OCI-LY1 (cell line): Measurements from ENCODE around the gene CCNH.

Experiments used
- H2AFZ ChIP-seq: fragments of 200-600 bp; sonication (generic), shearing (Covaris generic); 2 replicates; pipeline ENCODE4 v1.6.0; 2014; ENCODE audit warnings: antibody characterized with exemption, mild to moderate bottlenecking, low read length
- H3F3A ChIP-seq: fragments of 200-600 bp; sonication (generic), shearing (Covaris generic); 2 replicates; pipeline ENCODE4 v1.6.0; 2014; ENCODE audit warnings: mild to moderate bottlenecking, antibody characterized with exemption, low read length, moderate library complexity; ENCODE audit not compliant: insufficient read depth
- H3K27ac ChIP-seq: fragments of 200-600 bp; sonication (generic); 2 replicates; pipeline ENCODE4 v1.5.1; 2014; ENCODE audit warnings: low read length, mixed run types, mild to moderate bottlenecking, low read depth; ENCODE audit not compliant: poor library complexity, severe bottlenecking
- H3K27me3 ChIP-seq: fragments of 200-600 bp; sonication (generic); 2 replicates; pipeline ENCODE4 v1.6.0; 2014; ENCODE audit warnings: antibody characterized with exemption, mild to moderate bottlenecking, low read length, moderate library complexity; ENCODE audit not compliant: insufficient read depth
- H3K36me3 ChIP-seq: fragments of 200-600 bp; sonication (generic); 2 replicates; pipeline ENCODE4 v1.6.1; 2014; ENCODE audit warnings: mild to moderate bottlenecking, antibody characterized with exemption, low read length, moderate library complexity, mixed read lengths; ENCODE audit not compliant: insufficient read depth
- H3K4me1 ChIP-seq: fragments of 200-600 bp; sonication (generic); 2 replicates; pipeline ENCODE4 v1.5.1; 2014; ENCODE audit warnings: mild to moderate bottlenecking, low read length, moderate library complexity; ENCODE audit not compliant: insufficient read depth, severe bottlenecking
- H3K4me2 ChIP-seq: fragments of 200-600 bp; sonication (generic), shearing (Covaris generic); 2 replicates; pipeline ENCODE4 v1.6.1; 2014; ENCODE audit warnings: low read length
- H3K4me3 ChIP-seq: fragments of 200-600 bp; sonication (generic); 2 replicates; pipeline ENCODE4 v1.5.1; 2014; ENCODE audit warnings: low read length, low read depth, mild to moderate bottlenecking, mixed read lengths; ENCODE audit not compliant: poor library complexity, severe bottlenecking
- H3K79me2 ChIP-seq: fragments of 200-600 bp; shearing (Covaris generic); 2 replicates; pipeline ENCODE4 v1.6.1; 2016; ENCODE audit warnings: mixed run types, low read length, mixed read lengths; ENCODE audit not compliant: insufficient read depth
- H3K9ac ChIP-seq: fragments of 200-600 bp; sonication (generic), shearing (Covaris generic); 2 replicates; pipeline ENCODE4 v1.6.1; 2014; ENCODE audit warnings: mild to moderate bottlenecking, low read length, mixed read lengths
- H3K9me2 ChIP-seq: fragments of 200-600 bp; sonication (generic), shearing (Covaris generic); 2 replicates; pipeline ENCODE4 v1.6.1; 2014; ENCODE audit warnings: low read depth, mild to moderate bottlenecking, low read length, mixed read lengths
- H3K9me3 ChIP-seq: fragments of 200-600 bp; shearing (Covaris generic); 2 replicates; pipeline ENCODE4 v1.6.1; 2014; ENCODE audit warnings: low read length, mixed read lengths
- H4K20me1 ChIP-seq: fragments of 200-600 bp; sonication (generic), shearing (Covaris generic); 2 replicates; pipeline ENCODE4 v1.6.0; 2016; ENCODE audit warnings: mild to moderate bottlenecking, low read length; ENCODE audit not compliant: insufficient read depth
- EZH2 ChIP-seq: fragments of 200-600 bp; sonication (generic), shearing (Covaris generic); IDR thresholded peaks from 2 replicates; pipeline ENCODE4 v1.8.0; 2017; ENCODE audit warnings: borderline replicate concordance, mixed run types, mild to moderate bottlenecking, antibody characterized with exemption, low read length, moderate library complexity, mixed read lengths
- TF ChIP-seq, protein P1 (sequence below): fragments of 200-600 bp; sonication (generic), shearing (Covaris generic); IDR thresholded peaks from 2 replicates; pipeline ENCODE4 v1.5.1; 2017; ENCODE audit warnings: mild to moderate bottlenecking, antibody characterized with exemption, low read length, moderate library complexity, mixed read lengths

CCNH gene

DNA sequence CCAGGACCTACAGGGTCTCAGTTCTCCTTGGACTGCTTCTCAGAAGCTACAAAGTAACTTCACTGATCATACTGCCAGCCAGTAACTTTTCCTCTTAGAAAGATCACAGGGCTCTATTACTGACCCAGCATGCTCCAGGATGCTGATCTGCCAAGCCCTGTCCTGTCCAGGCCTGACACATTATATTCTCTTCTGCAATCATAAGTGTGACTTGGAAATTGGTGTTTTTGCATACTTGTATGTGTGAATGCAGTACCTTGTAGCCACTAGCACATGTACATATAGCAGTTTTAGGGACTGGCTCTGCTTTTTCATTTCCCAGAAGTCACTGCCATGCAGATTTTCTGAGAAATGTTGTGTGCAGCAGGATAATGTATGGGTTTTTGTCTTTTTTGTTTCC lies 40.1 kb upstream of the CCNH start:
- Histone ChIP-seq H3K4me2 (no peak overlapping the region), H3K36me3 (no peaks in the 10 kb centered on the region), H3K79me2 (no peaks in the 10 kb centered on the region), H3F3A (no peaks in the 10 kb centered on the region), H3K9ac (no peak overlapping the region), H3K4me1 (no peaks in the 10 kb centered on the region), H3K27me3 (no peaks in the 10 kb centered on the region), H3K27ac (no peak overlapping the region), H3K4me3 (no peak overlapping the region), H2AFZ (no peak overlapping the region), H3K9me3 (no peaks in the 10 kb centered on the region), H3K9me2 (no peaks in the 10 kb centered on the region), H4K20me1 (no peaks in the 10 kb centered on the region)
- TF ChIP-seq, protein P1, sequence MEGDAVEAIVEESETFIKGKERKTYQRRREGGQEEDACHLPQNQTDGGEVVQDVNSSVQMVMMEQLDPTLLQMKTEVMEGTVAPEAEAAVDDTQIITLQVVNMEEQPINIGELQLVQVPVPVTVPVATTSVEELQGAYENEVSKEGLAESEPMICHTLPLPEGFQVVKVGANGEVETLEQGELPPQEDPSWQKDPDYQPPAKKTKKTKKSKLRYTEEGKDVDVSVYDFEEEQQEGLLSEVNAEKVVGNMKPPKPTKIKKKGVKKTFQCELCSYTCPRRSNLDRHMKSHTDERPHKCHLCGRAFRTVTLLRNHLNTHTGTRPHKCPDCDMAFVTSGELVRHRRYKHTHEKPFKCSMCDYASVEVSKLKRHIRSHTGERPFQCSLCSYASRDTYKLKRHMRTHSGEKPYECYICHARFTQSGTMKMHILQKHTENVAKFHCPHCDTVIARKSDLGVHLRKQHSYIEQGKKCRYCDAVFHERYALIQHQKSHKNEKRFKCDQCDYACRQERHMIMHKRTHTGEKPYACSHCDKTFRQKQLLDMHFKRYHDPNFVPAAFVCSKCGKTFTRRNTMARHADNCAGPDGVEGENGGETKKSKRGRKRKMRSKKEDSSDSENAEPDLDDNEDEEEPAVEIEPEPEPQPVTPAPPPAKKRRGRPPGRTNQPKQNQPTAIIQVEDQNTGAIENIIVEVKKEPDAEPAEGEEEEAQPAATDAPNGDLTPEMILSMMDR = no peak
- TF ChIP-seq EZH2 = no peak

DNA sequence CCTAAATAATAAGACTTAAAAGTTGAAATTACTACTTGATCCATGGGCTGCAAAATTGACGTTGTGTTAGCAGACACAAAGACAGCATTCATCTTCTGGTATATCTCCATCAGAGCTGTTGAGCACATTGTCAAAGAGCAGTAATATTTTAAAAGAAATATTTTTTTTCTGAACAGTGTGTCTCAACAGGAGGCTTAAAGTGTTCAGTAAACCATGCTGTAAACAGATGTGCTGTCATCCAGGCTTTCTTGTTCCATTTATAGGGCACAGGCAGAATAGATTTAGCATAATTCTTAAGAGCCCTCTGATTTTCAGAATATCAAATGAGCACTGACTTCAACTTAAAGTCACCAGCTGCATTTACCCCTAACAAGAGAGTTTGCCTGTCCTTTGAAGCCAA lies 29.7 kb upstream of the CCNH start:
- no peak for TF ChIP-seq EZH2
- TF ChIP-seq, protein P1 = no peak
- no peak overlapping the region for H2AFZ ChIP-seq
- H3K27ac ChIP-seq = no peak overlapping the region
- H3K4me3 ChIP-seq = no peak overlapping the region
- no peak overlapping the region for H3K9ac ChIP-seq
- H3F3A ChIP-seq = no peaks in the 10 kb centered on the region
- no peaks in the 10 kb centered on the region for H3K4me1 ChIP-seq
- no peaks in the 10 kb centered on the region for H3K36me3 ChIP-seq
- H3K9me3 ChIP-seq = no peaks in the 10 kb centered on the region
- H4K20me1 ChIP-seq = no peaks in the 10 kb centered on the region
- H3K4me2 ChIP-seq = no peak overlapping the region
- no peaks in the 10 kb centered on the region for H3K27me3 ChIP-seq
- H3K79me2 ChIP-seq = no peaks in the 10 kb centered on the region
- H3K9me2 ChIP-seq = no peaks in the 10 kb centered on the region

DNA sequence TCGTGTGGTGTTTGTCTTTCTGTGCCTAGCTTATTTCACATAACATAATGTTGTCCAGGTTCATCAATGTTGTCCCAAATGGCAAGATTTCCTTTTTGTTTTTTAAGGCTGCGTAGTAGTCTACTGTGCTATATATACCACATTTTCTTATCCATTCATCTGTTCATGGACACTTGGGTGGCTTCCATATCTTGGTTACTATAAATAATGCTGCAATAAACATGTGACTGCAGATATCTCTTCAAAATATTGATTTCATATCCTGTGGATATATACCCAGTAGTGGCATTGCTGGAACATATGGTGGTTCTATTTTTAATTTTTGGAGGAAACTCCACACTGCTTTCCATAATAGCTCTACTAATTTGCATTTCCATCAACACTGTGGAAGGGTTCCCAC lies 25.5 kb upstream of the CCNH start:
- H3K9me2 ChIP-seq = no peaks in the 10 kb centered on the region
- no peak overlapping the region for H3K4me3 ChIP-seq
- H3K36me3 ChIP-seq = no peaks in the 10 kb centered on the region
- no peak overlapping the region for H2AFZ ChIP-seq
- TF ChIP-seq, protein P1 = no peak
- no peak for TF ChIP-seq EZH2
- no peaks in the 10 kb centered on the region for H3K9me3 ChIP-seq
- no peak overlapping the region for H3K9ac ChIP-seq
- no peak overlapping the region for H3K4me2 ChIP-seq
- no peaks in the 10 kb centered on the region for H3F3A ChIP-seq
- no peaks in the 10 kb centered on the region for H3K79me2 ChIP-seq
- no peaks in the 10 kb centered on the region for H3K27me3 ChIP-seq
- no peaks in the 10 kb centered on the region for H4K20me1 ChIP-seq
- no peaks in the 10 kb centered on the region for H3K4me1 ChIP-seq
- H3K27ac ChIP-seq = no peak overlapping the region
